Caco-2 (cell line): ENCODE data around the gene FAM81A. TPM values are rescaled to one million over a fixed set of nuclear protein-coding genes. Genes with fewer than 3 reads are reported as not detected.
A peak's percentile ranks its signal among the peaks of the same experiment; 100 is the strongest.

ENCODE experiments used
- Bru-seq: library from RNA; stranded (reverse); fragments of 400-500 nt; gene quantifications from one replicate; lab custom pipeline; 2021; lab: Mats Ljungman, UMichigan
- BruChase-seq, 2 experiments: library from RNA; stranded (reverse); fragments of 400-500 nt; gene quantifications; one replicate each; lab custom pipeline; 2021; lab: Mats Ljungman, UMichigan
- BruUV-seq: library from RNA; stranded (reverse); fragments of 400-500 nt; replicated peaks from 2 replicates; lab custom pipeline; 2021; lab: Mats Ljungman, UMichigan
- CTCF ChIA-PET: fragments of 300-600 bp; sonication (Branson Sonifier 250); formaldehyde crosslinking; loops from one replicate; lab custom pipeline; 2022; ENCODE audit warnings: antibody characterized with exemption; lab: Charles Lee
- POLR2A ChIA-PET: fragments of 300-600 bp; sonication (Branson Sonifier 250); formaldehyde crosslinking; loops from one replicate; lab custom pipeline; 2022; ENCODE audit warnings: antibody characterized with exemption; lab: Charles Lee
- DNase-seq, 2 experiments: peaks; one replicate each; pipeline versions ENCODE4 v3.0.0 to v3.0.0-alpha.2; 2020 to 2022
- H3K27me3 ChIP-seq: replicated peaks from 2 replicates; pipeline ENCODE4 v1.6.0; 2011; ENCODE audit warnings: low read length; ENCODE audit not compliant: control insufficient read depth, insufficient read depth
- H3K36me3 ChIP-seq: 2 replicates; pipeline ENCODE4 v1.5.1; 2011; ENCODE audit warnings: low read length; ENCODE audit not compliant: control insufficient read depth, insufficient read depth
- H3K4me1 ChIP-seq: fragments of 250-450 bp; sonication (Bioruptor Pico); 2 replicates; pipeline ENCODE4 v1.5.1; 2020; ENCODE audit warnings: mild to moderate bottlenecking
- H3K4me3 ChIP-seq: 2 replicates; pipeline ENCODE4 v1.5.1; 2011; ENCODE audit warnings: low read depth, mild to moderate bottlenecking, control low read depth, low read length
- H3K9me3 ChIP-seq: fragments of 250-450 bp; sonication (Bioruptor Pico); 2 replicates; pipeline ENCODE4 v1.5.1; 2020; ENCODE audit warnings: mild to moderate bottlenecking, moderate library complexity
- H3K27ac Mint-ChIP-seq: one replicate; pipeline ENCODE4 v1.8.0; 2022; ENCODE audit warnings: mixed read lengths; ENCODE audit not compliant: unreplicated experiment
- H3K27me3 Mint-ChIP-seq: one replicate; pipeline ENCODE4 v1.8.0; 2022; ENCODE audit warnings: mixed read lengths; ENCODE audit not compliant: insufficient read depth, unreplicated experiment
- H3K36me3 Mint-ChIP-seq: one replicate; pipeline ENCODE4 v1.8.0; 2022; ENCODE audit warnings: mild to moderate bottlenecking, mixed read lengths; ENCODE audit not compliant: insufficient read depth, unreplicated experiment
- H3K4me1 Mint-ChIP-seq: one replicate; pipeline ENCODE4 v1.8.0; 2022; ENCODE audit warnings: low read depth, mixed read lengths; ENCODE audit not compliant: unreplicated experiment
- H3K4me3 Mint-ChIP-seq: one replicate; pipeline ENCODE4 v1.8.0; 2022; ENCODE audit warnings: mild to moderate bottlenecking, moderate library complexity, mixed read lengths; ENCODE audit not compliant: unreplicated experiment
- H3K9me3 Mint-ChIP-seq: one replicate; pipeline ENCODE4 v1.8.0; 2022; ENCODE audit warnings: mixed read lengths; ENCODE audit not compliant: unreplicated experiment
- CTCF ChIP-seq, 2 experiments: fragments of 200-600 bp in 1 of 2; IDR thresholded peaks; 1 replicate in 1 of 2; 2 replicates in 1 of 2; pipeline versions ENCODE4 v1.5.1 to v1.8.0; 2011 to 2022; ENCODE audit warnings: antibody characterized with exemption in 1 of 2, control low read depth in 1 of 2, inconsistent platforms in 1 of 2, low read depth in 1 of 2, low read length in 1 of 2, mild to moderate bottlenecking in 1 of 2, moderate library complexity in 1 of 2; ENCODE audit not compliant: insufficient read depth in 1 of 2, severe bottlenecking in 1 of 2, unreplicated experiment in 1 of 2
- intact Hi-C: fragments of 100-400 bp; cut with micrococcal nuclease; formaldehyde crosslinking; loops from one replicate; pipeline ENCODE4 v1.10.0; 2022; ENCODE audit not compliant: unreplicated experiment
- long read RNA-seq: library from polyadenylated mRNA; stranded (forward); transcript quantifications from one replicate; pipeline ENCODE4 v2.0.0, GENCODE V29; 2022
- total RNA-seq: library from RNA; stranded (reverse); gene quantifications from 2 replicates; pipeline ENCODE4 v1.2.3, GENCODE V29; 2022

Gene FAM81A
- 2.4 and 6.8 TPM in 2 replicates for total RNA-seq
- Bru-seq, nascent RNA, result percentile 29 among the genes with signal in this experiment
- percentile 33 among the genes with signal in this experiment for BruChase-seq, experiment 1, labeled RNA remaining after a 2-hour chase
- percentile 29 among the genes with signal in this experiment for BruChase-seq, experiment 2, labeled RNA remaining after a 6-hour chase
- long read RNA-seq, partial matches to known transcripts, result 0 of 1 reads
- long read RNA-seq, other reads (novel, unspliced or antisense), result 1 of 1 reads

GRCh38 chr15:59437817-59438624 lies at the start of gene FAM81A:
Gene FAM81A, plus strand, starts transcription at chr15:59438186. Its CDS starts 20,441 bp downstream, at chr15:59458627.
- H3K9me3 Mint-ChIP-seq, result no peaks in the 10 kb centered on the region
- peaks cover 2% of the 10 kb centered on the region for H3K27me3 Mint-ChIP-seq
- no peaks in the 10 kb centered on the region for H3K36me3 Mint-ChIP-seq
- ChIA-PET POLR2A (interaction anchor here (1.1 kb wide), 1 partner anchor 65 kb away, joined by 6 read pairs; the partner anchor contains the start of gene MYO1E), CTCF (no interaction called here)
- BruUV-seq, result no TSS peak
- Histone ChIP-seq H3K36me3 (no peaks in the 10 kb centered on the region), H3K4me1 (peaks cover 8% of the 10 kb centered on the region; the same call in 1 of the 2 replicates), H3K9me3 (no peaks in the 10 kb centered on the region), H3K4me3 (peak within 1 kb of the TSS; percentile 53), H3K27me3 (no peaks in the 10 kb centered on the region)
- no peak for TF ChIP-seq CTCF (IDR thresholded peaks at IDR 0.05; ENCODE audit: insufficient read depth in 1 of 2, low read depth in 1 of 2, low read length in 1 of 2, severe bottlenecking in 1 of 2, unreplicated experiment in 1 of 2)
- H3K4me1 Mint-ChIP-seq, result peaks cover 6% of the 10 kb centered on the region
- peak within 1 kb of the TSS; percentile 78 for H3K4me3 Mint-ChIP-seq
- no peak within 1 kb of the TSS for H3K27ac Mint-ChIP-seq
- intact Hi-C loops, result no loop called here
- DNase-seq, result peak; percentile 53 to 67

GRCh38 chr15:59388670-59389069 lies 49.3 kb upstream of the FAM81A start:
- Mint-ChIP-seq H3K27me3 (no peaks in the 10 kb centered on the region), H3K36me3 (no peaks in the 10 kb centered on the region), H3K4me1 (no peaks in the 10 kb centered on the region), H3K9me3 (no peaks in the 10 kb centered on the region), H3K4me3 (no peak overlapping the region), H3K27ac (no peak overlapping the region)
- ChIA-PET CTCF (no interaction called here), POLR2A (interaction anchor here (0.9 kb wide), 1 partner anchor 16 kb away, joined by 4 read pairs; the partner anchor contains the start of gene MYO1E)
- DNase-seq, result no peak
- intact Hi-C loops, result no loop called here
- no peak for TF ChIP-seq CTCF (IDR thresholded peaks at IDR 0.05; ENCODE audit: insufficient read depth in 1 of 2, low read depth in 1 of 2, low read length in 1 of 2, severe bottlenecking in 1 of 2, unreplicated experiment in 1 of 2)
- no peaks in the 10 kb centered on the region for H3K9me3 ChIP-seq
- BruUV-seq, result no TSS peak
- no peaks in the 10 kb centered on the region for H3K36me3 ChIP-seq
- no peaks in the 10 kb centered on the region for H3K27me3 ChIP-seq
- no peaks in the 10 kb centered on the region for H3K4me1 ChIP-seq
- no peak overlapping the region for H3K4me3 ChIP-seq

GRCh38 chr15:59392299-59392698 lies 45.7 kb upstream of the FAM81A start:
- Mint-ChIP-seq H3K4me3 (no peak overlapping the region), H3K27ac (no peak overlapping the region), H3K4me1 (peaks cover 8% of the 10 kb centered on the region), H3K27me3 (no peaks in the 10 kb centered on the region), H3K36me3 (no peaks in the 10 kb centered on the region), H3K9me3 (no peaks in the 10 kb centered on the region)
- intact Hi-C loops, result no loop called here
- H3K9me3 ChIP-seq, result no peaks in the 10 kb centered on the region
- no peak overlapping the region for H3K4me3 ChIP-seq
- no peaks in the 10 kb centered on the region for H3K36me3 ChIP-seq
- H3K4me1 ChIP-seq, result no peaks in the 10 kb centered on the region
- DNase-seq, result no peak
- TF ChIP-seq CTCF (IDR thresholded peaks at IDR 0.05; ENCODE audit: insufficient read depth in 1 of 2, low read depth in 1 of 2, low read length in 1 of 2, severe bottlenecking in 1 of 2, unreplicated experiment in 1 of 2), result no peak
- ChIA-PET POLR2A (no interaction called here), CTCF (no interaction called here)
- no TSS peak for BruUV-seq
- H3K27me3 ChIP-seq, result no peaks in the 10 kb centered on the region
